Measurements from ENCODE around the gene FUT2. TPM values are rescaled to one million over a fixed set of nuclear protein-coding genes. Genes with fewer than 3 reads are reported as not detected.

FUT2 gene
- total and polyA plus RNA-seq, 2 of the 13 experiments (the other 11 are each of a cell fraction or from before 2014, with no cell fraction given) = 0.07 TPM; not detected in 1

DNA sequence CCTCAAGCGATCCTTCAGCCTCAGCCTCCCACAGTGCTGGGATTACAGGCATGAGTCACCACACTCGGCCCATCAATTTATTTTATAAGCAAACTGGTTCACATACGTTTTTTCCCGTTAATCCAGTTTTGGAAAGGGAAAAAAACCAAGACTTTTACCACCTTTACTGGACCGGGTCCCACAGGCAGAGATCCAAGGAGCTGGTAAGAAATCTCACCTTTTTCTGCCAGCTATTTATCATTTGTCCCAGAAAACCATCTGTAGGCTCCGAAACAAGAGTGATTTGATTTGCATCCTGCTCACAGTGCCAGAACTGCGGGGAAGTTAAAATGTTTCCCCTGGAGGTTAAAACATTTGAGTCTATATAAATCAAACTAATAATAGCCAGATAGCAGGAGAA, 6.3 kb upstream of the FUT2 start:
- Histone ChIP-seq H3K79me2 (ENCODE audit: insufficient read depth, low read length) (no peaks in the 10 kb centered on the region), H3K27ac (ENCODE audit: extremely low read length, insufficient read depth, low read length) (no peak overlapping the region), H2AFZ (ENCODE audit: low read length) (no peak overlapping the region), H3K4me3 (replicated peaks in 1 of 3; ENCODE audit: insufficient read depth in 1 of 3, low read depth in 2 of 3, low read length in 3 of 3) (no peak overlapping the region), H3K27me3 (ENCODE audit: control insufficient read depth in 1 of 2, insufficient read depth in 2 of 2, low read length in 2 of 2) (0 out of 5 replicates have a peak, but pooled peaks cover 0 to 1% of the 10 kb centered on the region in 2 experiments), H3K4me2 (ENCODE audit: low read depth, low read length) (no peak overlapping the region), H3K4me1 (ENCODE audit: insufficient read depth, low read length) (peaks cover 51% of the 10 kb centered on the region), H4K20me1 (ENCODE audit: insufficient read depth, low read length) (no peaks in the 10 kb centered on the region), H3K9me3 (ENCODE audit: low read length) (no peaks in the 10 kb centered on the region), H3K9ac (ENCODE audit: insufficient read depth, low read depth, low read length) (no peak overlapping the region), H3K36me3 (replicated peaks in 1 of 2; ENCODE audit: control insufficient read depth in 1 of 2, insufficient read depth in 2 of 2, low read length in 2 of 2) (no peaks in the 10 kb centered on the region)
- in situ Hi-C loops (cut with HindIII; ENCODE audit: extremely low pct_ligation_motif_present, low pct_unique_long_range_greater_than_20kb) (no loop called here), intact Hi-C loops (cut with micrococcal nuclease; ENCODE audit: unreplicated experiment) (no loop called here)
- no peak for FAIRE-seq
- no peak for DNase-seq (ENCODE audit: low spot score)
- WGBS (ENCODE audit: low lambda C conversion rate) = 75% methylated on average over 7 of the region's 7 CpGs
- BruUV-seq (replicated peaks) = no TSS peak
- ChIA-PET CTCF (ENCODE audit: low intra/inter-chr PET ratio, low total read pairs) (no interaction called here), POLR2A (no interaction called here)
- TF ChIP-seq ZNF564 (CRISPR knock-in tag; IDR thresholded peaks at IDR 0.05) = no peak
- TF ChIP-seq, protein P1, sequence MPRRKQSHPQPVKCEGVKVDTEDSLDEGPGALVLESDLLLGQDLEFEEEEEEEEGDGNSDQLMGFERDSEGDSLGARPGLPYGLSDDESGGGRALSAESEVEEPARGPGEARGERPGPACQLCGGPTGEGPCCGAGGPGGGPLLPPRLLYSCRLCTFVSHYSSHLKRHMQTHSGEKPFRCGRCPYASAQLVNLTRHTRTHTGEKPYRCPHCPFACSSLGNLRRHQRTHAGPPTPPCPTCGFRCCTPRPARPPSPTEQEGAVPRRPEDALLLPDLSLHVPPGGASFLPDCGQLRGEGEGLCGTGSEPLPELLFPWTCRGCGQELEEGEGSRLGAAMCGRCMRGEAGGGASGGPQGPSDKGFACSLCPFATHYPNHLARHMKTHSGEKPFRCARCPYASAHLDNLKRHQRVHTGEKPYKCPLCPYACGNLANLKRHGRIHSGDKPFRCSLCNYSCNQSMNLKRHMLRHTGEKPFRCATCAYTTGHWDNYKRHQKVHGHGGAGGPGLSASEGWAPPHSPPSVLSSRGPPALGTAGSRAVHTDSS (CRISPR knock-in tag; conservative IDR thresholded peaks at IDR 0.05) = no peak
- TF ChIP-seq ELF4 (CRISPR knock-in tag; IDR thresholded peaks at IDR 0.05; ENCODE audit: borderline replicate concordance) = no peak
- TF ChIP-seq HNF4A (CRISPR knock-in tag; IDR thresholded peaks at IDR 0.05) = no peak
- no peak for TF ChIP-seq MTA1 (CRISPR knock-in tag; IDR thresholded peaks at IDR 0.05; ENCODE audit: borderline replicate concordance)
- TF ChIP-seq, protein P2, sequence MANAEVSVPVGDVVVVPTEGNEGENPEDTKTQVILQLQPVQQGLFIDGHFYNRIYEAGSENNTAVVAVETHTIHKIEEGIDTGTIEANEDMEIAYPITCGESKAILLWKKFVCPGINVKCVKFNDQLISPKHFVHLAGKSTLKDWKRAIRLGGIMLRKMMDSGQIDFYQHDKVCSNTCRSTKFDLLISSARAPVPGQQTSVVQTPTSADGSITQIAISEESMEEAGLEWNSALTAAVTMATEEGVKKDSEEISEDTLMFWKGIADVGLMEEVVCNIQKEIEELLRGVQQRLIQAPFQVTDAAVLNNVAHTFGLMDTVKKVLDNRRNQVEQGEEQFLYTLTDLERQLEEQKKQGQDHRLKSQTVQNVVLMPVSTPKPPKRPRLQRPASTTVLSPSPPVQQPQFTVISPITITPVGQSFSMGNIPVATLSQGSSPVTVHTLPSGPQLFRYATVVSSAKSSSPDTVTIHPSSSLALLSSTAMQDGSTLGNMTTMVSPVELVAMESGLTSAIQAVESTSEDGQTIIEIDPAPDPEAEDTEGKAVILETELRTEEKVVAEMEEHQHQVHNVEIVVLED (CRISPR knock-in tag; IDR thresholded peaks at IDR 0.05; ENCODE audit: borderline replicate concordance) = no peak
- TF ChIP-seq MIER2 (CRISPR knock-in tag; IDR thresholded peaks at IDR 0.05) = no peak
- no peak for TF ChIP-seq ZNF816 (CRISPR knock-in tag; IDR thresholded peaks at IDR 0.05; ENCODE audit: borderline replicate concordance)
- TF ChIP-seq SUZ12 (IDR thresholded peaks at IDR 0.05; ENCODE audit: low read depth, low read length) = no peak
- TF ChIP-seq ZC3H4 (CRISPR knock-in tag; IDR thresholded peaks at IDR 0.05; ENCODE audit: borderline replicate concordance) = no peak
- no peak for TF ChIP-seq JUNB (CRISPR knock-in tag; IDR thresholded peaks at IDR 0.05; ENCODE audit: borderline replicate concordance)
- TF ChIP-seq ZNF253 (CRISPR knock-in tag; IDR thresholded peaks at IDR 0.05; ENCODE audit: borderline replicate concordance) = no peak
- TF ChIP-seq SP140L (CRISPR knock-in tag; IDR thresholded peaks at IDR 0.05; ENCODE audit: borderline replicate concordance) = no peak
- TF ChIP-seq TBX2 (CRISPR knock-in tag; IDR thresholded peaks at IDR 0.05; ENCODE audit: borderline replicate concordance) = no peak
- TF ChIP-seq ZNF235 (CRISPR knock-in tag; IDR thresholded peaks at IDR 0.05; ENCODE audit: borderline replicate concordance) = no peak
- TF ChIP-seq, protein P3, sequence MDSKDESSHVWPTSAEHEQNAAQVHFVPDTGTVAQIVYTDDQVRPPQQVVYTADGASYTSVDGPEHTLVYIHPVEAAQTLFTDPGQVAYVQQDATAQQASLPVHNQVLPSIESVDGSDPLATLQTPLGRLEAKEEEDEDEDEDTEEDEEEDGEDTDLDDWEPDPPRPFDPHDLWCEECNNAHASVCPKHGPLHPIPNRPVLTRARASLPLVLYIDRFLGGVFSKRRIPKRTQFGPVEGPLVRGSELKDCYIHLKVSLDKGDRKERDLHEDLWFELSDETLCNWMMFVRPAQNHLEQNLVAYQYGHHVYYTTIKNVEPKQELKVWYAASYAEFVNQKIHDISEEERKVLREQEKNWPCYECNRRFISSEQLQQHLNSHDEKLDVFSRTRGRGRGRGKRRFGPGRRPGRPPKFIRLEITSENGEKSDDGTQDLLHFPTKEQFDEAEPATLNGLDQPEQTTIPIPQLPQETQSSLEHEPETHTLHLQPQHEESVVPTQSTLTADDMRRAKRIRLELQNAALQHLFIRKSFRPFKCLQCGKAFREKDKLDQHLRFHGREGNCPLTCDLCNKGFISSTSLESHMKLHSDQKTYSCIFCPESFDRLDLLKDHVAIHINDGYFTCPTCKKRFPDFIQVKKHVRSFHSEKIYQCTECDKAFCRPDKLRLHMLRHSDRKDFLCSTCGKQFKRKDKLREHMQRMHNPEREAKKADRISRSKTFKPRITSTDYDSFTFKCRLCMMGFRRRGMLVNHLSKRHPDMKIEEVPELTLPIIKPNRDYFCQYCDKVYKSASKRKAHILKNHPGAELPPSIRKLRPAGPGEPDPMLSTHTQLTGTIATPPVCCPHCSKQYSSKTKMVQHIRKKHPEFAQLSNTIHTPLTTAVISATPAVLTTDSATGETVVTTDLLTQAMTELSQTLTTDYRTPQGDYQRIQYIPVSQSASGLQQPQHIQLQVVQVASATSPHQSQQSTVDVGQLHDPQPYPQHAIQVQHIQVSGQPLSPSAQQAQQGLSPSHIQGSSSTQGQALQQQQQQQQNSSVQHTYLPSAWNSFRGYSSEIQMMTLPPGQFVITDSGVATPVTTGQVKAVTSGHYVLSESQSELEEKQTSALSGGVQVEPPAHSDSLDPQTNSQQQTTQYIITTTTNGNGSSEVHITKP (CRISPR knock-in tag; IDR thresholded peaks at IDR 0.05; ENCODE audit: low read depth) = no peak
- TF ChIP-seq, protein P4, sequence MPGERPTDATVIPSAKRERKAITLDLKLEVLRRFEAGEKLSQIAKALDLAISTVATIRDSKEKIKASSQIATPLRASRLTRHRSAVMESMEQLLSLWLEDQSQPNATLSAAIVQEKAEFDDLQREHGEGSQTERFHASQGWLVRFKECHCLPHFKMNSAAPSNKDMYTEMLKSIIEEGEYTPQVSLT (CRISPR knock-in tag; IDR thresholded peaks at IDR 0.05; ENCODE audit: borderline replicate concordance, low read depth) = no peak
- TF ChIP-seq RBAK (CRISPR knock-in tag; IDR thresholded peaks at IDR 0.05) = no peak
- no peak for ATAC-seq
